SHP77 (cell line): ENCODE measurements around the gene SLC26A8.
"Not testable (repeated sequence)": the region's sequence is repeated elsewhere in the genome, so short reads cannot be mapped to it uniquely, and the experiment has no call there.

Experiments
- DNase-seq, 2 experiments: peaks; one replicate each; lab custom pipeline; 2025; lab: John Stamatoyannopoulos, UW

SLC26A8 gene

DNA sequence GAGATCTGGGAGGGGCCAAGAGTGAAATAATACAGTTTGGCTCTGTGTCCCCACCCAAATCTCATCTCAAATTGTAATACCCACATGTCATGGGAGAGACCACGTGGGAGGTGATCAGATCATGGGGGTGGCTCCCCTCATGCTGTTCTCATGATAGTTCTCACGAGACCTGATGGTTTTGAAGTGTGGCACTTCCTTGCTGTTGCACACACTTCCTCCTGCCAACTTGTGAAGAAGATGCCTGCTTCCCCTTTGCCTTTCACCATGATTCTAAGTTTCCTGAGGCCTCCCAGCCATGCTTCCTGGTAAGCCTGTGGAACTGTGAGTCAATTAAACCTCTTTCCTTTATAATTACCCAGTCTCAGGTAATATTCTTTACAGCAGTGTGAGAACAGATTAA lies 114.9 kb downstream of the SLC26A8 start:
- not testable (repeated sequence) for DNase-seq

DNA sequence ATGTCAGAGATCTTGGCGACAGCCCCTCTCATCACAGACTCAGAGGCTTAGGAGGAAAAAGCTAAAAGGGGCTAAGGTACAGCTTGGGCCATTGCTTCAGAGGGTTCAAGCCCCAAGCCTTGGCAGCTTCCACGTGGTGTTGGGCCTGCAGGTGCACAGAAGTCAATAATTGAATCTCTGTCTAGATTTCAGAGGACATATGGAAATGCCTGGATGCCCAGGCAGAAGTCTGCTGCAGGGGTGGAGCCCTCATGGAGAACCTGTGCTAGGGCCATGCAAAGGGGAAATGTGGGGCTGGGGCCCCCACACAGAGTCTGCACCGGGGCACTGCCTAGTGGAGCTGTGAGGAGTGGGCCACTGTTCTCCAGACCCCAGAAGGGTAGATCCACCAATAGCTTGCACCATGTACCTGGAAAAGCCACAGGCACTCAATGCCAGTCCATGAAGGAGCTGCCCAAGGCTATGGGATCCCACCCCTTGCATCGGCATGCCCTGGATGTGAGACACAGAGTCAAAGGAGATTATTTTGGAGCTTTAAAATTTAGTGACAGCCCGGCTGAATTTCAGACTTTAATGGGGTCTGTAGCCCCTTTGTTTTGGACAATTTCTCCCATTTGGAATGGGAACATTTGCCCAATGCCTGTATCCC lies 115.6 kb downstream of the SLC26A8 start:
- not testable (repeated sequence) for DNase-seq

DNA sequence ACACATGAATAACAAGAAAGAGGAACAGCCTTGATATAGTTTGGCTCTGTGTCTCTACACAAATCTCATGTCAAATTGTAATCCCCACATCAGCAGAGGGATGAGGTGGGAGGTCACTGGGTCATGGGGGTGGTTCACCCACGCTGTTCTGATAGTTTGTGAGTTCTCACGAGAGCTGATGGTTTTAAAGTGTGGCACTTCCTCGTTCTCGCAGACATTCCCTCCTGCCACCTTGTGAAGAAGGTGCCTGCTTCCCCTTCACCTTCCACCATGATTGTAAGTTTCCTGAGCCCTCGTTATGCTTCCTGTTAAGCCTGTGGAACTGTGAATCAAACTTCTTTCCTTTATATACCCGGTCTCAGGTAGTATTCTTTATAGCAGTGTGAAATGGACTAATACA lies 116.7 kb downstream of the SLC26A8 start:
- DNase-seq: no peak

GRCh38 chr6:35906499-35906846 lies 118.0 kb downstream of the SLC26A8 start:
- DNase-seq: no peak

GRCh38 chr6:35905841-35906498 lies 118.5 kb downstream of the SLC26A8 start:
- no peak for DNase-seq

- DNase-seq: no peak
Observed at GRCh38 chr6:35905141-35905785, 119.2 kb downstream of the SLC26A8 start.

GRCh38 chr6:35903679-35904078 lies 120.8 kb downstream of the SLC26A8 start:
- DNase-seq: no peak

GRCh38 chr6:35900448-35900847 lies 124.0 kb downstream of the SLC26A8 start:
- DNase-seq: no peak

DNA sequence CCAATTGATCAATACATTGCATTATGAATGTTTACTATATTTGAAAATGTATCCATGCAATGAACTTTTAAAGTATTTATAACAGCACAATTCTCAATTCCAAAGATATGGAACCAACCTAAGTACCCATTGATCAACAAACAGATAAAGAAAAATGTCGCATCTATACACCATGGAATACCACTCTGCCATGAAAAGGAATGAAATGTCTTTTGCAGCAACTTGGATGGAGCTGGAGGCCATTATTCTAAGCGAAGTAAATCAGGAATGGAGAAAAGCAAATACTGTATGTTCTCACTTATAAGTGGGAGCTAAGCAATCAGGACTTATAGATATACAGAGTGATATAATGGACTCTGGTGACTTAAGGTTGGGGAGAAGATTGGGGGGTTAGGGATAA lies 126.4 kb downstream of the SLC26A8 start:
- DNase-seq: no peak

DNA sequence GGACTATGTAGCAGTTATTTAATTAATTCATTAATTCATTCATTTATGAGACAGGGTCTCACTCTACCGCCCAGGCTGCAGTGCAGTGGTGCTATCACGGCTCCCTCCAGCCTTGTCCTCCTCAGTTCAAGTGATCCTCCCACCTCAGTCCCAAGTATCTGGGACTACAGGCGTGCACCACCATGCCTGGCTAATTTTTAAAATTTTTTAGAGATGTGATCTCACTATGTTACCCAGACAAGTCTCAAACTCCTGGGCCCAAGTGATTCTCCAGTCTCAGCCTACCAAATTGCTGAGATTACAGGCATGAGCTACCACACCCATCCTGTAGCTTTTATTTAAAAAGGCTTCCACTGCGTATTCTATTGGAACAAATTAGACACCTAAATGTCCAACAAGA lies 127.0 kb downstream of the SLC26A8 start:
- no peak for DNase-seq

DNA sequence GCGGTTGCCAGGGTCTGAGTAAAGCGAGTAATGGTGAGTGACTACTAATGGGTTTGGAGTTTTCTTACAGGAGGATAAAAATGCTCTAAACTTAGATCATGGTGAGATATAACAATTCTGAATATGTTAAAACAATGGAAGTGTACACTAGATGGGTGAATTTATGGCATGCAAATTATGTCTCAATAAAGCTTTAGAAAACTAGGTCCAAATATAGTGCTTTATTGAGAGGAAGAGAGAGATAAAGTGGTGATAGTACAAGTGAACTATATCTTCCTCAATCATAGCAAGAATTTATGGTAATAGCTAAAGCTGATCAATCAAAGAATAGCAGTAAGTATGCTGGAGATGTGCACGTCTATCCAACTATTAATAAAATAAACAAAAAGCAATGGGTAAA lies 127.4 kb downstream of the SLC26A8 start:
- no peak for DNase-seq

GRCh38 chr6:35896228-35896627 lies 128.2 kb downstream of the SLC26A8 start:
- no peak for DNase-seq

GRCh38 chr6:35895560-35895959 lies 128.9 kb downstream of the SLC26A8 start:
- DNase-seq: no peak

- DNase-seq: no peak
Observed at GRCh38 chr6:35894776-35895175, 129.7 kb downstream of the SLC26A8 start.
